NCI-H345 (cell line): Measurements from ENCODE around the gene AP5B1.
"Not testable (repeated sequence)": the region's sequence is repeated elsewhere in the genome, so short reads cannot be mapped to it uniquely, and the experiment has no call there.

ENCODE experiments used
- DNase-seq: peaks from one replicate; lab custom pipeline; 2025; lab: John Stamatoyannopoulos, UW

The AP5B1 gene

GRCh38 chr11:65767406-65767805 is 13.4 kb downstream of the AP5B1 start:
- DNase-seq = no peak

- DNase-seq = no peak
Observed at GRCh38 chr11:65766535-65766934, 14.2 kb downstream of the AP5B1 start.

GRCh38 chr11:65764434-65764833 is 16.3 kb downstream of the AP5B1 start:
- DNase-seq = no peak

GRCh38 chr11:65762816-65763215 is 18.0 kb downstream of the AP5B1 start:
- not testable (repeated sequence) for DNase-seq

DNA sequence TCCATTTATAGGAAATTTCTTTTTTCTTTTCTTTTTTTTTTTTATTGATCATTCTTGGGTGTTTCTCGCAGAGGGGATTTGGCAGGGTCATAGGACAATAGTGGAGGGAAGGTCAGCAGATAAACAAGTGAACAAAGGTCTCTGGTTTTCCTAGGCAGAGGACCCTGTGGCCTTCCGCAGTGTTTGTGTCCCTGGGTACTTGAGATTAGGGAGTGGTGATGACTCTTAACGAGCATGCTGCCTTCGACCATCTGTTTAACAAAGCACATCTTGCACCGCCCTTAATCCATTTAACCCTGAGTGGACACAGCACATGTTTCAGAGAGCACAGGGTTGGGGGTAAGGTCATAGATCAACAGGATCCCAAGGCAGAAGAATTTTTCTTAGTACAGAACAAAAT is 18.6 kb downstream of the AP5B1 start:
- not testable (repeated sequence) for DNase-seq

- DNase-seq = no peak
Observed at GRCh38 chr11:65745049-65745448, 35.7 kb downstream of the AP5B1 start.

GRCh38 chr11:65744699-65745042 is 36.1 kb downstream of the AP5B1 start:
- no peak for DNase-seq

GRCh38 chr11:65744026-65744698 is 36.6 kb downstream of the AP5B1 start:
- peak; percentile 17 for DNase-seq

DNA sequence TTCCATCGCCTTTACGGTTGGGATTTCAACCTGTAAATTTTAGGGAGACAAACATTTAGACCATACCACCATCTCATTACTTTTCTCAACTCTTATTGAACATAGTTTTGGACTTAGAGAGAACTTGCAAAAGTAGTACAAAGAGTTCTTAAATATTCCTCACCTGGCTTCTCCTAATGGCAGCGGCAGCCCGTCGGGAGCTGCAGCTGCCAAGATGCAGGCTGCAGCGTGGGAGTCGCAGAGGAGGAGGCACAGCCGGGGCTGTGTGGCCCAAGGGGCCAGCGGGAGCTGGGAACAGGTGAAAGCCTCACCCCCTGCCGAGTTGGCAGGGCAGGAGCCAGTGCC is 37.1 kb downstream of the AP5B1 start:
- DNase-seq = no peak

- DNase-seq = no peak
Observed at GRCh38 chr11:65742353-65742752, 38.4 kb downstream of the AP5B1 start.

- no peak for DNase-seq
Observed at GRCh38 chr11:65741185-65741584, 39.6 kb downstream of the AP5B1 start.

DNA sequence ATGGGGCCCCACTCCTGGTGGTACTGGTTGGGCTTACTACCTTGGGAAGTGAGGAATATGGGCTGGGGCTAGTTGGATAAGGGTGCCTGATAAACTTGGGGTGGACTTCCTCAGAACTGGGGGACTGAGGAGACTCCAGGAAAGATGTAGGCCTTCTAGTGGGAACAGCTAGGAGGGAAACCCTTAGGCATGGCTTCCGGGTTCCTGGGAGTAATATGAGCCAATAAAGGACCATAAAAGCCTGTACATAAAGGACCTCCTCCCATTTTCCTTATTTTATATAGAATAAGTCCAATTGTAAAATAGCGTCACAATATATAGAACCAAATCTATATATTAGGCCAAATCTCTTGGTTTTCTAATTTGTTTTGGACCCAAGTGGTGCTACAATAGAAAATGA is 41.8 kb downstream of the AP5B1 start:
- no peak for DNase-seq

- DNase-seq = no peak
Observed at GRCh38 chr11:65736810-65737209, 44.0 kb downstream of the AP5B1 start.

- not testable (repeated sequence) for DNase-seq
Observed at GRCh38 chr11:65735111-65735510, 45.7 kb downstream of the AP5B1 start.

- DNase-seq = no peak
Observed at GRCh38 chr11:65730461-65730860, 50.3 kb downstream of the AP5B1 start.

DNA sequence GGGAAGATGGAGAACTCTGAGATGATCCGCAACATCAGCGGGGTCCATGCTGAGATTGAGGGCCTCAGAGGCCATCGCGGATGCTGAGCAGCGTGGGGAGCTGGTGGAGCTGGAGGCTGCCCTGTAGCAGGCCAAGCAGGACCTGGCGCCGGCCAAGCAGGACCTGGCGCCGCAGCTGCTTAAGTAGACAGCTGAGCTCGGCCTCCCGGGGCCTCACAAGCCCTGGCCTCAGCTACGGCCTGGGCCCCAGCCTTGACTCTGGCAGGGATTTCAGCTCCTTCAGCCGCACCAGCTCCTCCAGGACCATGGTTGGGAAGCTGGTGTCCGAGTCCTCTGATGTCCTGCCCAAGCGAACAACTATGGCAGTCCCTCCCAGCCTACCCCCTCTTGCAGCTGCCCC is 52.9 kb downstream of the AP5B1 start:
- DNase-seq = no peak

DNA sequence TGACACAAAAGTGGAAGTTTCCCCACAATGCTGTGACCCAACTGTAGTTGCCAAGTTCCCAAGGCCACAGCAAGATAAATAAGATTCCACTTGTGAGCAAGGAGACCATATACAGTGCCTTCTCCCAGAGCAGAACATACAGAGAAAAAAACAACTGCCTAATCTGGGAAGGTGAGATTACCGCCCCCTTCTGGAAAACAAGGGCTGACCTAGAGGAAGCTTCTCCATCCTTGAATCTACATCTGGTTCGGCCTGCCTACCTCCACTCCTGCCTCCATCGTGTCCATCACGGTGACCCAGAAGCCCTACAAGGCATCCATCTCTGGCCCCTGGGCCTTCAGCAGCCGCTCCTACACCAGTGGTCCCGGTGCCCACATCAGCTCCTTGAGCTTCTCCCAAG is 54.1 kb downstream of the AP5B1 start:
- no peak for DNase-seq
